Fibroblast of skin of right quadriceps (primary cell): Measurements from ENCODE around the gene CDHR2.

Source experiments
- DNase-seq: peaks from one replicate; pipeline ENCODE4 v3.0.0-alpha.2; 2013

CDHR2 gene

GRCh38 chr5:176529741-176530141 is 19.4 kb upstream of the CDHR2 start:
- DNase-seq: no peak

DNA sequence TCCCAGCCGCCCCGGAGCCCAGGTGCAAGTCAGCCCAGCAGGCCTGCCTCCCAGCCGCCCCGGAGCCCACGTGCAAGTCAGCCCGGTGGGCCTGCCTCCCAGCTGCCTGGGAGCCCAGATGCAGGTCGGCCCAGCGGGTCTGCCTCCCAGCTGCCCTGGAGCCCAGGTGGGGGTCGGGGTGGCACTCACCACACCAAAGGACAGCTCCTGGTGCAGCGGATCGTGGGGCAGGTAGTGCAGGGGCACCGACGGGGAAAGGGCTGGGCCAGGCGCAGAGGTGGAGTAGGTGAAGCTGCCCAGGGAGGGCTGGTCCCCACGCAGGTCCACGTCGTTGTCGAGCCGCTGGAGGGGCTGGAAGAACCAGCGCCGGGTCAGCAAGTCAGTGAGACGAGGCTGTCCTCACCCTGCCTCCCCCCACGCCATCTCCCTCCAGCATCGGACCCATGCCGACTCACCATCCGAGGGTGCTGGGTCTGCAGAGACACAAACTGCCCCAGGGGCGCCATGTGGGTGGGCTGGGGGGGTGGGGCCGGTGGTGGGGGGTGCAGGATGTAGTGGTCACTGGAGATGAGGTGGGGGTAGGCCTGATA is 18.7 kb upstream of the CDHR2 start:
- DNase-seq: no peak

DNA sequence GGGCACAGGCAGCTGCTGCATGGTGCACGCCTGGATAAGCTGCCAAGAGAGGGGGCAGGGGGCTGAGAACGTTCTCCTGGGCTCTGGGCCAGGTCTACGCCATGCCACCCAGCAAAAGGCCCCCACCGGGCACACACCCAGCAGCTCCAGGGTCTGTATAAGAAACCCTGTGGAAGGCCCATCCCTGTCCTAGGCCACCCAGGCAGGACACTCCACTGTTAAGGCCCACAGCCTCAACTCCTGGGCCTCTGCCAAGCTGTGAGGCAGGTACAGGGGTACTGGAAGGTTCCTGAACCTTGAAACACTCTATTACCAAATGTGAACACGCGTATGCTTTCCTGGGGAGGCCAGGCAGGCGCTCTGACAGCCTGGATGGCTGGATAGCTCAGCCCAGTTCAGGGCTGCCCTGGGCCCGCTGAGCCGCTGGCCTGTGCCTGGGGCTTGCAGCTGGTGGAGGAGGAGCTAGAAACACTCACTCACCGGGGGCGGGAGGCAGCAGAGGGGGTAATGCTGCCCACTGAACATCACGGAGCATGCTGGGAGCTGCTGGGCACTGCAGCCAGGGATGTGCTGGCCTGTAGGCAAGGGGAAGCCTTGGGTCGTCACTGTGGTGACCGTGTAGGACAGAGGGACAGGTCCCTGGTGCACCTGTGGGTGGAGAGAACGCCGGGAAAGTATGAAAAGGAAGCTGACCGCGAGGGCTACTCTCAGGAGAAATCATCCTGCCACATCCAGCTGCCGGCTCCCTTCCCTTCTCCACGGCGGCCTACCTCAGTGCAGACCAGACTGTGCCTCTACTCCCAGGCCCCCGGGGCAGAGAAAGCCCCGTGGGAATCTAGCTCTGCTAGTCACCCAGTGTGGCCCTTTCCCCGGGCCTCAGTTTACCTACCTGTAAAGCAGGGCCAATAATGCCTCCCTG is 17.9 kb upstream of the CDHR2 start:
- DNase-seq: no peak

DNA sequence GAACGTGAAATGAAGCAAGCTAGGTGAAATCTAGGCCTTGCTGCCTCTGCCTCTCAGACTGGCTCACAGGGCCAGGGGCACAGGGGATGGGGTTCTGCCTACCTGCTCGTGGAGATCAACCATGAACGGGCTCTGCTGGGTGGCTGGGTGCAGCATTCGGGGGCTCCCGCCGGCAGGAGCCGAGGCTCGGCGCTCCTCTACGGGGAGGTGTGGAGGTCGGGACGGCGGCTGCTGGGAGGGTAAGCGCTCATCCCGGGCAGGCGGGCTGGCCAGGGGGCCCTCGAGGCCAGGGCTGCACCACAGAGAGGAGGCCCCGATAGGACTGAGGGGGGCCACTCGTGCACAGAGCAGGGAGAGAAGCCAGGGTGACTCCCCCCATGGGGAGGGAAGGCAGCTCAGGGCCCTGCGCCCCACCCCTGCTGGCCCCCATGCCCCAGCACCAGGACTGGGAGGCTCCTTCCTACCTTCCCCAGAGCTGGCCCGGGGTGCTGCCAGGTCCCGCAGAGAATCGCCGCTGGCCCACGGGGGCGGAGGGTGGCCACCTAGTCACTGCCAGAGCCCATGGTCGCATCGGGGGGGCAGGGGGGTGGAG is 17.1 kb upstream of the CDHR2 start:
- DNase-seq: no peak

DNA sequence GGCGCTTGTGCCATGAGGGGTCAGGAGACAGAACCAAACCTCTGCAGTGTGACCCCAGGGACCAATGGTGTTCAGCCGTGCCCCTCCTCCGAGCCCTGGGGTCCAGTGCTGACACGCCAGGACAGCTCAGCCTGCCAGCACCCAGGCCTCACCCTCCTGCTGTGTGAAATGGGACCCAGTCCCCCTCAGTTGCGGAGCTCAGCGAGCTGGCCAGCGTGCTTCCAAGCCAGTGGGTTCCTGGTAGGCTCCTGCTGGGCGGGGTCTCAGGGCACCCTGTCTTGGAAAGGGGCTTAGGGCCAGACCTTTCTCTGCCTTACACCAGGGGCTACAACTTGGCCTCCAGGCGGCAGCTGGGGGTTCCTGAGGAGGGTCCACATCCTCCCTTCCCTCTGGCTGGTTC is 16.3 kb upstream of the CDHR2 start:
- DNase-seq: no peak

- DNase-seq: no peak
Measured at GRCh38 chr5:176533390-176533789, 15.8 kb upstream of the CDHR2 start.

- DNase-seq: no peak
Measured at GRCh38 chr5:176533894-176534611, 15.1 kb upstream of the CDHR2 start.

DNA sequence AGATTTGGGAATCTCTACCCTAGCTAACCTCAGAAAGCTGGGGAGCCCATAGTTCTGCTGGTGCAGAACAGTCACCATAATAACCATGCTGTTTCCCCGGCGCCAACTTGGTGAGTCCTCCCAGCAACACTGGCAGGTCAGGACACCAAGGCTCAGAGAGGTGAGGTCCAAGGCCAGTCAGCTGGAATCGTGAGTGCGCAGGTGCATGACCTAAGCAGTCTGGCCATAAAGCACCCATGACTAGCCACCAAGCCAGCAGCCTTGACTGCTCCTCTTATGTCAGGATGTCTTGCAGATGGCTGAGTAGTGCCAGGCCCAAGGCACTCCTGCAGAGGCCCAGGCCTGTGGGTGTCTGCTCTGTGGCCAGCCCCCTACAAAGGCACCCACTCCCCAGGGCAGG is 14.5 kb upstream of the CDHR2 start:
- no peak for DNase-seq

DNA sequence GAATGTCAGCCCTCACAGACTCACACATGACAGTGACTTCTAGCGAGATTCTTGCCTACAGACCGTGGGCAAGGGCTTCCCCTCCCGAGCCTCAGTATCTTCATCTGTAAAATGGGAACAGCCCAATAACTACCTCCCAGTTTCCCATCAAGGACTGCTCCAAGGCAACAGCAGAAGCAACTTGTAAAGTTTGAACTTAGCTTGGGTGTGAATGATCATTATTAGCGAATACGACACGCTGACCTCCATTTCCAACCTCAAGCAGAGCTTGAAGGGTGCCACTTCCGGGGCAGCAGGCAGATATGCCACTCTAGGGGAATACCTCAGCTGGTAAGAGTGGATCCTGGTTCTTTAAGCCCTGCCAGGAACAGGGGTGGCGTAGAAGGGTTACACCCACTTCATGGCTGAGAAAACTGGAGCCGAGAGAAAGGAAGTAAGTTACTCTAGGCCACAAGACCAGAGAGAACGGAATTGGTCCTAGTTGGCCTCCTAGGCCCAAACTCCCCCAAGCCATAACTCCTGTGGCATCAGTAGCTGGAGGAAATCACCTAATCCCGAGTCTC is 14.0 kb upstream of the CDHR2 start:
- DNase-seq: no peak

GRCh38 chr5:176535664-176536131 is 13.4 kb upstream of the CDHR2 start:
- DNase-seq: no peak

GRCh38 chr5:176536132-176536901 is 12.8 kb upstream of the CDHR2 start:
- peak; percentile 83 for DNase-seq

- DNase-seq: peak; percentile 98
Measured at GRCh38 chr5:176536902-176537553, 12.1 kb upstream of the CDHR2 start, which contains the start of gene RNF44. RNF44 (minus strand) TSS chr5:176537402; CDS start chr5:176532472, 4,930 bp downstream.

DNA sequence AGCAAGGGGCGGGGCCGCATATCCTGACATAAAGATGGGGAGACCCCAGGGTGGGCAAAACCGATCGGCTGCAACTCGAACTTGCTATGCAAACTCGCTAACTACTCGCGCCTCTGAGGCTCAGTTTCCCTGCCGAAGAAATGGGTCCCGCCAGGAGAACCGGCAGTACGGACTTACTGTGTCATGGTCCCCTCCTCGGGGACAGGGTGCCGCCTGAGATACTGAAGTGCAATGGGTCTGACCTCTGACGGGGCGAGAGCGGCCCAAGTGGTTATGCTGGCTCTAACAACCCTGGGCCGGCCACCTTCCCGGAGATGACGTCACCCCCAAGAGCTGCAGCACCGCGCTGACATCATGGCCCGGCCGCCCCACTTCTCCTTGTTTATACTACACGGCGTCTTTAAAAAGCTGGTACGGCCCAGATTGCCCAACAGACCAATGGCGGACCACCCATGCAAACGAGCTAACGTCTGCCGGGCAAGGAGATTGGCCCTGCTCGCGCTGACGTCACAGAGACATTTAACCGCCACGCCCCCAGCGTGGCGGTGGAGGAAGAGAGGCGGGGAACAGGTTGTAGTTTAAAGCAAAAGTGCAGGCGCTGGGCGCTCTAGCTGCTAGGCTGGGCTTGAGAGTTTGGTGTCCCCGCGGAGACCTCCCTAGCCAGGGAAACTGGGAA is 11.4 kb upstream of the CDHR2 start:
- DNase-seq: peak; percentile 99

- no peak for DNase-seq
Measured at GRCh38 chr5:176538230-176538988, 10.7 kb upstream of the CDHR2 start.

DNA sequence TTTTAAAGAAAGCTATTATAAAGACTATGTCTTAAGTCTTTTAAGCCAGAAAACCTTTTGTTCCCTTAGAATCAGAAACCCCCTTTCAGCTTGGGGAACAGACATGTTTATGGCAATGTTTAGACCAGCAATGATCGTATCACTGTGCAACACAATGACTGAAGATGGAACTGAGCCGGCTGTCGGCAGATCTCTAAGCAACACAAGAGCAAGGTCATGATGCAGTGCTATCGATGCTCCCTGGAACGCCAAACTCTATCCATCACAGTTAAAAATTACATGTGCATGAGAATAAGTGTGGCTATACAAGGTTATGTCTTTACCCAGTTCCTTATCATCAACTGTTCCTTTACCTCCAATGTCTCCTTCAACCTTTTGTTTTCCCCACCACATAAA is 10.2 kb upstream of the CDHR2 start:
- DNase-seq: no peak

- no peak for DNase-seq
Measured at GRCh38 chr5:176540476-176540899, 8.7 kb upstream of the CDHR2 start.

GRCh38 chr5:176540956-176541337 is 8.2 kb upstream of the CDHR2 start:
- no peak for DNase-seq

DNA sequence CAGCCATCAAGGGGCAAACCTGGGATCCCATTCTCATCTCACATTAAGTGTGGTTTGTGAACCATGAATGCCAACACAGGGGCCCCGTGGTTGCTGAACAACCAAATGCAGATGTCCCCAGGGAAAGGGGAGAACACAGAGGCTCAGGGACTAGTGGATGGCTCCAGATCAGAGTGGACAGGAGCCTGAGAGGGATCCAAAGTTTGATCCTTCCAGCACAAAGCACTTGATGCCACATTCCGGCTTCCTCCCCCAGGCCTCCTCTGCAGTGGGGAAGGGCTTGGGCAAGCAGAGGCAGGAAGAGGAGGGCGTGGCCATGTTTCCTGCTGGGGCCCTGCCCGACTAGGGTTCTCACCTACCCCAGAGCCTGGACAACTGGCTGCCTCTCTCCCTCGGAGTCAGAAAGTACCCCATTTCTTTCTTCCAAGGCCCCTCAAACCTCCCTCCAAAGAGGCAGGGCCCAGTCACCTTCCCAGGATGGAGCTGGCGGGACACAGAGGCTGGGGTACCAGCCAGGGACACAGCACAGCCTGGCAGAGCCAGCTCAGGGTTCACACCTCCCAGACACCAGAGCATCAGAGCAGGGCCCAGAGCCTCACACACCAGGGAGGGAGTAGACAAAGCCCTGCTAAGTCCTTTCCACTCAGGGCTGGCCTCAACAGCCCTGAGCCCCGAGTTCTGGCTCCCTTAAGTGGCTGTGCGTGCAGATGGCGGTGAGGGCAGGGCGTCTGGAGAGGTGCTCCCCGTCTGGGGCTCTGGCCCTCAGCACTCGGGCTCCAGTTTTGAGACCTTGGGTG is 7.6 kb upstream of the CDHR2 start:
- DNase-seq: peak; percentile 38

GRCh38 chr5:176542135-176542595 is 7.0 kb upstream of the CDHR2 start:
- no peak for DNase-seq
